Measurements from ENCODE around the gene CINP. TPM values are rescaled to one million over a fixed set of nuclear protein-coding genes. Genes with fewer than 3 reads are reported as not detected.

CINP gene
- total and polyA plus RNA-seq, 2 of the 13 experiments (the other 11 are each of a cell fraction or from before 2014, with no cell fraction given), result 32.8 to 42.8 TPM

- TF ChIP-seq HIC2 (CRISPR knock-in tag; IDR thresholded peaks at IDR 0.05; ENCODE audit: low read depth) (no peak), MTA1 (CRISPR knock-in tag; IDR thresholded peaks at IDR 0.05; ENCODE audit: borderline replicate concordance) (peak; percentile 39; the same call in 1 of the 2 replicates), U2AF2 (IDR thresholded peaks at IDR 0.05; ENCODE audit: low read depth, low read length) (no peak), ZNF318 (CRISPR knock-in tag; IDR thresholded peaks at IDR 0.05) (no peak), FUBP1 (CRISPR knock-in tag; IDR thresholded peaks at IDR 0.05; ENCODE audit: borderline replicate concordance) (no peak), FOXK2 (IDR thresholded peaks at IDR 0.05) (no peak), WIZ (CRISPR knock-in tag; IDR thresholded peaks at IDR 0.05) (no peak), UBTF (CRISPR knock-in tag; IDR thresholded peaks at IDR 0.05) (peak; percentile 63), ZSCAN25 (CRISPR knock-in tag; IDR thresholded peaks at IDR 0.05) (no peak; the same call in none of the 2 replicates)
These were observed 45.7 kb downstream of the CINP start (continued) for GRCh38 chr14:102316743-102317563.
